Measurements from ENCODE around the gene FAM174C. TPM values are rescaled to one million over a fixed set of nuclear protein-coding genes. Genes with fewer than 3 reads are reported as not detected.
A peak's percentile ranks its signal among the peaks of the same experiment; 100 is the strongest.

FAM174C gene
- total RNA-seq, 1 donor from 2014 or later, result 47.5 TPM

GRCh38 chr19:1260749-1261537 lies 14.4 kb upstream of the FAM174C start:
- DNase-seq (ENCODE audit: low spot score), result peak; percentile 97

GRCh38 chr19:1261538-1261797 lies 13.9 kb upstream of the FAM174C start:
- DNase-seq (ENCODE audit: low spot score), result no peak

GRCh38 chr19:1261798-1262622 lies 13.3 kb upstream of the FAM174C start:
- no peak for DNase-seq (ENCODE audit: low spot score)

- DNase-seq (ENCODE audit: low spot score), result no peak
These were observed 12.7 kb upstream of the FAM174C start for GRCh38 chr19:1262623-1263123.

- no peak for DNase-seq (ENCODE audit: low spot score)
These were observed 12.1 kb upstream of the FAM174C start for GRCh38 chr19:1263188-1263587.

GRCh38 chr19:1264801-1265614 lies 10.3 kb upstream of the FAM174C start:
- DNase-seq (ENCODE audit: low spot score), result peak; percentile 80

- DNase-seq (ENCODE audit: low spot score), result peak; percentile 79
These were observed 9.7 kb upstream of the FAM174C start for GRCh38 chr19:1265615-1266128.

- peak; percentile 90 for DNase-seq (ENCODE audit: low spot score)
These were observed 9.0 kb upstream of the FAM174C start for GRCh38 chr19:1266129-1266915.

- peak; percentile 82 for DNase-seq (ENCODE audit: low spot score)
These were observed 8.3 kb upstream of the FAM174C start for GRCh38 chr19:1266916-1267476.

- peak; percentile 50 for DNase-seq (ENCODE audit: low spot score)
These were observed 7.7 kb upstream of the FAM174C start for GRCh38 chr19:1267477-1268225.

- DNase-seq (ENCODE audit: low spot score), result no peak
These were observed 6.9 kb upstream of the FAM174C start for GRCh38 chr19:1268226-1269064.

- DNase-seq (ENCODE audit: low spot score), result peak; percentile 100
These were observed 6.3 kb upstream of the FAM174C start, which contains the start of gene CIRBP for GRCh38 chr19:1269065-1269477. TSS of gene CIRBP (plus strand) at chr19:1269332. CDS start at chr19:1270934, 1,602 bp downstream.

- DNase-seq (ENCODE audit: low spot score), result peak; percentile 90
These were observed 5.7 kb upstream of the FAM174C start for GRCh38 chr19:1269478-1270212.

- DNase-seq (ENCODE audit: low spot score), result no peak
These were observed 5.0 kb upstream of the FAM174C start for GRCh38 chr19:1270213-1270853.

- no peak for DNase-seq (ENCODE audit: low spot score)
These were observed 4.3 kb upstream of the FAM174C start for GRCh38 chr19:1270854-1271527.

GRCh38 chr19:1271528-1272422 lies 3.6 kb upstream of the FAM174C start:
- DNase-seq (ENCODE audit: low spot score), result no peak

Data from ureter (tissue), 1 donor.